BLaER1 treated with 17β-estradiol and CSF1 and Interleukin-3, amounts not matched to agents 10 nM and 100 nM (cell line): ENCODE data around the gene EMP1.
A peak's percentile ranks its signal among the peaks of the same experiment; 100 is the strongest.

Experiments used
- H3K27ac ChIP-seq, 11 experiments: shearing (Covaris generic); formaldehyde crosslinking; 2 replicates each; pipeline ENCODE4 v1.8.1; 2022
- H3K27me3 ChIP-seq, 11 experiments: shearing (Covaris generic); formaldehyde crosslinking; 2 replicates each; pipeline ENCODE4 v1.8.1; 2022
- H3K36me3 ChIP-seq, 11 experiments: shearing (Covaris generic); formaldehyde crosslinking; 2 replicates each; pipeline ENCODE4 v1.8.1; 2022
- H3K4me1 ChIP-seq, 10 experiments: shearing (Covaris generic); formaldehyde crosslinking; 2 replicates each; pipeline ENCODE4 v1.8.1; 2022
- H3K4me2 ChIP-seq, 11 experiments: shearing (Covaris generic); formaldehyde crosslinking; 2 replicates each; pipeline ENCODE4 v1.8.1; 2022
- H3K4me3 ChIP-seq, 10 experiments: shearing (Covaris generic); formaldehyde crosslinking; 2 replicates each; pipeline ENCODE4 v1.8.1; 2022
- H3K9ac ChIP-seq, 11 experiments: shearing (Covaris generic); formaldehyde crosslinking; 2 replicates each; pipeline ENCODE4 v1.8.1; 2022
- H3K9me3 ChIP-seq, 11 experiments: shearing (Covaris generic); formaldehyde crosslinking; replicated peaks in 1 of 11; 2 replicates each; pipeline ENCODE4 v1.8.1; 2022
- H4K20me1 ChIP-seq, 11 experiments: shearing (Covaris generic); formaldehyde crosslinking; 2 replicates each; pipeline ENCODE4 v1.8.1; 2022
- Cebpa-rat ChIP-seq, 11 experiments: shearing (Covaris generic); IDR thresholded peaks; 2 replicates each; pipeline ENCODE4 v1.8.1; 2022

Gene EMP1

GRCh38 chr12:13205809-13206559 is 9.5 kb downstream of the EMP1 start:
- H3K9me3 ChIP-seq: no peaks in the 10 kb centered on the region
- H3K4me3 ChIP-seq: no peak overlapping the region; a peak in 1 of 20 replicates
- H3K4me1 ChIP-seq: peaks cover 21 to 100% (median 82%) of the 10 kb centered on the region in 10 experiments
- no peak for TF ChIP-seq Cebpa-rat (IDR thresholded peaks at IDR 0.05)
- H3K36me3 ChIP-seq: peaks cover 0 to 32% (median 0%) of the 10 kb centered on the region in 11 experiments; a peak in 4 of 22 replicates
- peak overlapping the region in 10 of 11 experiments; percentile 19 to 69 (median 57); a peak in 13 of 22 replicates for H3K9ac ChIP-seq
- 0 out of 22 replicates have a peak, but pooled peaks cover 0 to 4% (median 0%) of the 10 kb centered on the region in 11 experiments for H3K27me3 ChIP-seq
- H4K20me1 ChIP-seq: peaks cover 0 to 100% (median 0%) of the 10 kb centered on the region in 11 experiments; a peak in 5 of 22 replicates
- H3K4me2 ChIP-seq: peak overlapping the region; percentile 61 to 98 (median 83)
- peak overlapping the region; percentile 29 to 84 (median 75) for H3K27ac ChIP-seq

DNA sequence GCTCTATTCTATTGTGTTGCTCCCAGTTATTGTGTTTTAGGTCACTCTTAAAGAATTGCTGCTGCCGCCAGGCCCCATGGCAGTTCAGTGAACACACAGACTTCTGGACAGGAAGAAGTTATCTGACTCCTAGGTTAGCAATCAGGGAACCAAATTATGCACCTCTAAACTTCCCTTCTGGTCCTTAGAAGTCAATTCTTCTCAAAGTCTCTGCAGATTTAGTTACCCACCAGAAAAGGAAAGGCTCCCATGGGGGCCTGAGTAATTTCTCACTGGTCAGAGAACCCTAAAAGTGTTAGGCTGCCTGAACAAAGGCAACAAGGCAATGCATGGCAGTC is 10.0 kb downstream of the EMP1 start:
- Histone ChIP-seq H3K9me3 (no peaks in the 10 kb centered on the region), H3K4me1 (peaks cover 20 to 100% (median 81%) of the 10 kb centered on the region in 10 experiments), H3K4me3 (peak overlapping the region in 2 of 10 experiments; percentile 7 to 13; a peak in 2 of 20 replicates), H4K20me1 (peaks cover 0 to 100% (median 0%) of the 10 kb centered on the region in 11 experiments; a peak in 5 of 22 replicates), H3K27me3 (0 out of 22 replicates have a peak, but pooled peaks cover 0 to 2% (median 0%) of the 10 kb centered on the region in 11 experiments), H3K27ac (peak overlapping the region; percentile 29 to 84 (median 75)), H3K9ac (peak overlapping the region; percentile 8 to 69 (median 57); a peak in 17 of 22 replicates), H3K36me3 (peaks cover 0 to 29% (median 0%) of the 10 kb centered on the region in 11 experiments; a peak in 6 of 22 replicates), H3K4me2 (peak overlapping the region; percentile 61 to 98 (median 83))
- TF ChIP-seq Cebpa-rat (IDR thresholded peaks at IDR 0.05): no peak

GRCh38 chr12:13208533-13209435 is 12.3 kb downstream of the EMP1 start:
- peaks cover 0 to 34% (median 0%) of the 10 kb centered on the region in 11 experiments; a peak in 6 of 22 replicates for H3K36me3 ChIP-seq
- no peaks in the 10 kb centered on the region for H3K27me3 ChIP-seq
- H3K4me2 ChIP-seq: peak overlapping the region in 8 of 11 experiments; percentile 4 to 98 (median 84); a peak in 15 of 22 replicates
- no peak overlapping the region; a peak in 1 of 20 replicates for H3K4me3 ChIP-seq
- H3K4me1 ChIP-seq: peaks cover 25 to 91% (median 68%) of the 10 kb centered on the region in 10 experiments
- no peaks in the 10 kb centered on the region for H3K9me3 ChIP-seq
- peak overlapping the region in 5 of 11 experiments; percentile 11 to 22 (median 20); a peak in 5 of 22 replicates for H3K9ac ChIP-seq
- H3K27ac ChIP-seq: peak overlapping the region in 7 of 11 experiments; percentile 7 to 84 (median 40); a peak in 9 of 22 replicates
- H4K20me1 ChIP-seq: peaks cover 0 to 99% (median 0%) of the 10 kb centered on the region in 11 experiments; a peak in 5 of 22 replicates
- TF ChIP-seq Cebpa-rat (IDR thresholded peaks at IDR 0.05): no peak

GRCh38 chr12:13209436-13210235 is 13.1 kb downstream of the EMP1 start:
- no peak overlapping the region for H3K4me3 ChIP-seq
- no peak for TF ChIP-seq Cebpa-rat (IDR thresholded peaks at IDR 0.05)
- H3K36me3 ChIP-seq: peaks cover 0 to 34% (median 0%) of the 10 kb centered on the region in 11 experiments; a peak in 7 of 22 replicates
- H3K27me3 ChIP-seq: no peaks in the 10 kb centered on the region
- peak overlapping the region in 9 of 11 experiments; percentile 4 to 98 (median 84); a peak in 14 of 22 replicates for H3K4me2 ChIP-seq
- no peaks in the 10 kb centered on the region for H3K9me3 ChIP-seq
- H3K4me1 ChIP-seq: peaks cover 25 to 83% (median 64%) of the 10 kb centered on the region in 10 experiments
- H4K20me1 ChIP-seq: peaks cover 0 to 95% (median 0%) of the 10 kb centered on the region in 11 experiments; a peak in 5 of 22 replicates
- H3K9ac ChIP-seq: peak overlapping the region in 4 of 11 experiments; percentile 11 to 22 (median 20); a peak in 4 of 22 replicates
- H3K27ac ChIP-seq: peak overlapping the region in 5 of 11 experiments; percentile 7 to 50 (median 40); a peak in 7 of 22 replicates

GRCh38 chr12:13210236-13211190 is 14.0 kb downstream of the EMP1 start:
- Histone ChIP-seq H3K27ac (peak overlapping the region in 1 of 11 experiments; percentile 18; a peak in 1 of 22 replicates), H3K27me3 (no peaks in the 10 kb centered on the region)

DNA sequence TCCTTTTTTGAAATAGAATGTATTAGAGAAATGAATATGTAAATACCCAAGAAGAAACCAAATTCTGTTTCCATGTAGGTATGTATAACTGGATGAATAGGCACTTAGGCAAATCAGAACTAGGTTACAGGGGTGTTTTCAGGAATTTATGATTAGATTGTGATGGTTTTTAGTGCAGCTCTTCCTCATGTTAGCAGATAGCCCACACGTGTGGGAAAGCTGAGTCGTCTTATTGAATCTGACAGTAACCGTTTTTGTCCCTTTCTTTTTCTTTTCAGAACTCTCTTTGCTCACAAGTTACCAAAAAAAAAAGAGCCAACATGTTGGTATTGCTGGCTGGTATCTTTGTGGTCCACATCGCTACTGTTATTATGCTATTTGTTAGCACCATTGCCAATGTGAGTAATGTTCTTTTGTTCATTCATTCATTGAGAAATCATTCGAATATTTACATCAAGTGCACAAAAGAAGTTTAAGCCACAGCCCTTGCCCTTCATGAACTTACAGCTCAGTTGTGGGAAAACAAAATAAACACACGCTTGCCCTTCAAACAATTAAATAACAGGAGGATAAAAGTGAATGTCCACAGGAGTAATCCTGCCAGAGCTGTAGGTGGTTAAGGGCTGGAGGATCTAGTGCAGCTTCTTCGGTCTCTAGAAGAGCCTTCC is 14.8 kb downstream of the EMP1 start:
- Histone ChIP-seq H3K4me3 (no peak overlapping the region), H3K4me2 (peak overlapping the region; percentile 6 to 98 (median 36); a peak in 14 of 22 replicates), H3K4me1 (peaks cover 17 to 66% (median 54%) of the 10 kb centered on the region in 10 experiments), H4K20me1 (peaks cover 0 to 78% (median 0%) of the 10 kb centered on the region in 11 experiments; a peak in 5 of 22 replicates), H3K36me3 (peaks cover 0 to 51% (median 11%) of the 10 kb centered on the region in 11 experiments; a peak in 12 of 22 replicates), H3K9me3 (peaks cover 5 to 17% (median 9%) of the 10 kb centered on the region in 11 experiments; a peak in 17 of 22 replicates), H3K27me3 (no peaks in the 10 kb centered on the region), H3K27ac (peak overlapping the region in 3 of 11 experiments; percentile 6 to 34 (median 31); a peak in 4 of 22 replicates), H3K9ac (0 out of 22 replicates have a peak overlapping the region, but pooled peaks of 2 of the 11 experiments have one; percentile 14 to 19)
- no peak for TF ChIP-seq Cebpa-rat (IDR thresholded peaks at IDR 0.05)

More at GRCh38 chr12:13210236-13211190, 14.0 kb downstream of the EMP1 start:
- Histone ChIP-seq H3K4me2 (peak overlapping the region in 9 of 11 experiments; percentile 3 to 98 (median 84); a peak in 13 of 22 replicates), H3K4me1 (peaks cover 25 to 74% (median 62%) of the 10 kb centered on the region in 10 experiments), H4K20me1 (peaks cover 0 to 86% (median 0%) of the 10 kb centered on the region in 11 experiments; a peak in 5 of 22 replicates), H3K9ac (peak overlapping the region in 1 of 11 experiments; percentile 8; a peak in 1 of 22 replicates), H3K9me3 (peaks cover 0 to 9% (median under 1%) of the 10 kb centered on the region in 11 experiments; a peak in 9 of 22 replicates), H3K4me3 (no peak overlapping the region), H3K36me3 (peaks cover 0 to 43% (median 4%) of the 10 kb centered on the region in 11 experiments; a peak in 12 of 22 replicates)
- no peak for TF ChIP-seq Cebpa-rat (IDR thresholded peaks at IDR 0.05)
